WTC11 (cell line): ENCODE data around the gene ZNF827. TPM values are rescaled to one million over a fixed set of nuclear protein-coding genes. Genes with fewer than 3 reads are reported as not detected.

Experiments used
- ATAC-seq: fragments of 200-7000 bp; cut with Tn5 transposase; 2 replicates; pipeline ENCODE4 v1.10.0; 2021; ENCODE audit warnings: mild to moderate bottlenecking, moderate library complexity
- CTCF ChIA-PET: fragments of 300-600 bp; sonication (Branson Sonifier 250); formaldehyde crosslinking; loops from one replicate; lab custom pipeline; 2021; ENCODE audit warnings: antibody characterized with exemption; lab: Charles Lee
- POLR2A ChIA-PET: fragments of 350-600 bp; sonication (Branson Sonifier 250); formaldehyde crosslinking; loops from one replicate; lab custom pipeline; 2021; ENCODE audit warnings: antibody characterized with exemption; lab: Charles Lee
- DNase-seq: peaks from one replicate; pipeline ENCODE4 v3.0.0; 2021; ENCODE audit warnings: low spot score
- H3K27ac Mint-ChIP-seq: 2 replicates; pipeline ENCODE4 v1.8.0; 2021; ENCODE audit warnings: mixed read lengths
- H3K27me3 Mint-ChIP-seq: 2 replicates; pipeline ENCODE4 v1.8.0; 2021; ENCODE audit warnings: low read depth, mild to moderate bottlenecking, moderate library complexity, mixed read lengths
- H3K36me3 Mint-ChIP-seq: 2 replicates; pipeline ENCODE4 v1.8.0; 2021; ENCODE audit warnings: mixed read lengths
- H3K4me1 Mint-ChIP-seq: 2 replicates; pipeline ENCODE4 v1.8.0; 2022; ENCODE audit warnings: mixed read lengths
- H3K4me3 Mint-ChIP-seq: 2 replicates; pipeline ENCODE4 v1.8.0; 2021; ENCODE audit warnings: mild to moderate bottlenecking, moderate library complexity, mixed read lengths
- H3K9me3 Mint-ChIP-seq: 2 replicates; pipeline ENCODE4 v1.8.0; 2021; ENCODE audit warnings: mixed read lengths
- ATF1 ChIP-seq: sonication (generic); formaldehyde crosslinking; IDR thresholded peaks from 2 replicates; pipeline ENCODE4 v1.8.1; 2023; ENCODE audit warnings: mild to moderate bottlenecking, moderate library complexity, missing genetic modification reagents
- E2F1 ChIP-seq: sonication (generic); formaldehyde crosslinking; IDR thresholded peaks from 2 replicates; pipeline ENCODE4 v1.8.0; 2022; ENCODE audit warnings: mild to moderate bottlenecking, missing genetic modification reagents
- EMX1 ChIP-seq: fragments of 250-450 bp; sonication (Bioruptor Pico); IDR thresholded peaks from 2 replicates; pipeline ENCODE4 v1.8.0; 2021; ENCODE audit warnings: mild to moderate bottlenecking
- IRF2 ChIP-seq: sonication (generic); formaldehyde crosslinking; IDR thresholded peaks from 2 replicates; pipeline ENCODE4 v1.8.0; 2022; ENCODE audit warnings: low read depth, missing genetic modification reagents, borderline replicate concordance
- JAZF1 ChIP-seq: fragments of 250-450 bp; sonication (Bioruptor Pico); IDR thresholded peaks from 2 replicates; pipeline ENCODE4 v1.9.0; 2021; ENCODE audit warnings: moderate library complexity, mild to moderate bottlenecking, inconsistent platforms
- KAT7 ChIP-seq: sonication (generic); formaldehyde crosslinking; IDR thresholded peaks from 2 replicates; pipeline ENCODE4 v1.8.1; 2023; ENCODE audit warnings: missing genetic modification reagents, mild to moderate bottlenecking, borderline replicate concordance
- MXD4 ChIP-seq: fragments of 250-450 bp; sonication (Bioruptor Pico); IDR thresholded peaks from 2 replicates; pipeline ENCODE4 v1.8.0; 2021; ENCODE audit warnings: mild to moderate bottlenecking, moderate library complexity, borderline replicate concordance
- MYBL2 ChIP-seq: sonication (generic); formaldehyde crosslinking; IDR thresholded peaks from 2 replicates; pipeline ENCODE4 v1.8.1; 2023; ENCODE audit warnings: mild to moderate bottlenecking, moderate library complexity, missing genetic modification reagents
- NFE2L1 ChIP-seq: sonication (generic); formaldehyde crosslinking; IDR thresholded peaks from 2 replicates; pipeline ENCODE4 v1.8.1; 2023; ENCODE audit warnings: missing genetic modification reagents
- NR2C2 ChIP-seq: sonication (generic); formaldehyde crosslinking; IDR thresholded peaks from 2 replicates; pipeline ENCODE4 v1.8.0; 2022; ENCODE audit warnings: mild to moderate bottlenecking, missing genetic modification reagents
- RORB ChIP-seq: fragments of 250-450 bp; sonication (Bioruptor Pico); IDR thresholded peaks from 2 replicates; pipeline ENCODE4 v1.9.0; 2021; ENCODE audit warnings: mild to moderate bottlenecking
- TEAD1 ChIP-seq: sonication (generic); formaldehyde crosslinking; IDR thresholded peaks from 2 replicates; pipeline ENCODE4 v1.8.0; 2022; ENCODE audit warnings: mild to moderate bottlenecking, missing genetic modification reagents
- TEAD4 ChIP-seq: sonication (generic); formaldehyde crosslinking; IDR thresholded peaks from 2 replicates; pipeline ENCODE4 v1.8.0; 2022; ENCODE audit warnings: mild to moderate bottlenecking, missing genetic modification reagents
- USF1 ChIP-seq: sonication (generic); formaldehyde crosslinking; IDR thresholded peaks from 2 replicates; pipeline ENCODE4 v1.8.0; 2022; ENCODE audit warnings: mild to moderate bottlenecking, missing genetic modification reagents
- ZNF416 ChIP-seq: fragments of 250-450 bp; sonication (Bioruptor Pico); IDR thresholded peaks from 2 replicates; pipeline ENCODE4 v1.9.0; 2021; ENCODE audit warnings: mild to moderate bottlenecking, inconsistent platforms
- ZNF671 ChIP-seq: fragments of 250-450 bp; sonication (Bioruptor Pico); IDR thresholded peaks from 2 replicates; pipeline ENCODE4 v1.8.0; 2021; ENCODE audit warnings: mild to moderate bottlenecking
- total RNA-seq: library from RNA; stranded (reverse); gene quantifications from 3 replicates; pipeline ENCODE4 v1.2.3, GENCODE V29; 2021
- TF ChIP-seq, protein P1 (sequence below): sonication (generic); formaldehyde crosslinking; IDR thresholded peaks from 2 replicates; pipeline ENCODE4 v1.8.0; 2022; ENCODE audit warnings: missing genetic modification reagents
- TF ChIP-seq, protein P2 (sequence below): sonication (generic); formaldehyde crosslinking; IDR thresholded peaks from 2 replicates; pipeline ENCODE4 v1.8.1; 2023; ENCODE audit warnings: mild to moderate bottlenecking, missing genetic modification reagents, moderate library complexity
- TF ChIP-seq, protein P3 (sequence below): fragments of 250-450 bp; sonication (Bioruptor Pico); IDR thresholded peaks from 2 replicates; pipeline ENCODE4 v2.1.2; 2022; ENCODE audit warnings: mild to moderate bottlenecking, moderate library complexity
- TF ChIP-seq, protein P4 (sequence below): fragments of 200-600 bp; IDR thresholded peaks from 2 replicates; pipeline ENCODE4 v1.8.0; 2022; ENCODE audit warnings: antibody characterized with exemption

The ZNF827 gene
- total RNA-seq, 1 experiment from 2014 or later = 25.6 TPM

- TF ChIP-seq EMX1 (CRISPR knock-in tag) (no peak), ZNF671 (no peak), IRF2 (CRISPR knock-in tag) (no peak), ATF1 (CRISPR knock-in tag) (no peak)
These were observed 205.4 kb downstream of the ZNF827 start (continued) for GRCh38 chr4:145732895-145733880.

DNA sequence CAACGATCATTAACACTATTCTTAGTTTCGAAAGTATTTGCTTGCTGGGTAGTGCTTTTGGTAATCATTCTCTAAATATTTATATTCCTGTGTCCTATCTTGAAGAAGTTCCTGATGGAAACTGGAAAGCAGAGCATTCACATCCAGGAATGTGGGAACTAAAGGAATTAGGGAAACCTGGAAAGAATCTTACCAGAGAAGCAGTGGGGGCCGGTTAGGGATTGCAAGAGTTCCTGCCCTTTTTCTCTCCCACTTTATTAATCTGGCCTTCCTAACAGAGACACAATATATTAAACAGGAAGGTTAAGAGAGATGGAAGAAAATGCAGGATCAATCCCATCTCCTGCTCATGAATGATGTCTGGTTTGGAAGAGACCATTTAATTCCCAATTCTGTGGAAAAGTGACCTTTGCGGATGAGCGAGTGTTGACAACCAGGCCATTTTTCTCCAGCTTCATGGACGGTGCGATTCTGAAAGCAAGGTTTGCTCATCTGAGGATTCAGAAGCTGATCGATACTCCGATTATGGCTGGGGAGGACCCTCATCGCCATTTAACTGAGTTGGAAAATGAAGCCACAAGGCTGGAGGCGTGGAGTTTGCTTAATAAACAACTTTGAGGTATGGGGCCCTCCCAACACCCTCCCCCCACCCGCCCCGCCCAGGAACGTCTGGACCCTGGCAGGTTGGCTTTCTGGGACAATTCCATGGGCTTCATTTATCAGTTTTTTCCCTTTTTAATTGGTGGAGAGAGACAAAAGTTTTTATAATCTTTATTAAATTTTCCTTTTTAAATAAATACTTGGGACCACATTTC lies 206.4 kb downstream of the ZNF827 start:
- H3K4me3 Mint-ChIP-seq = peak overlapping the region; percentile 68
- POLR2A ChIA-PET = interaction anchor here (0.6 to 1.0 kb wide), 2 partner anchors 9 to 201 kb away, joined by 3 read pairs; no protein-coding TSS in a partner anchor
- peak overlapping the region; percentile 99 for H3K27ac Mint-ChIP-seq
- no peak for DNase-seq
- peaks cover 18% of the 10 kb centered on the region for H3K36me3 Mint-ChIP-seq
- H3K4me1 Mint-ChIP-seq = peaks cover 50% of the 10 kb centered on the region
- ATAC-seq = no peak
- H3K27me3 Mint-ChIP-seq = no peaks in the 10 kb centered on the region
- H3K9me3 Mint-ChIP-seq = no peaks in the 10 kb centered on the region
- TF ChIP-seq, protein P1, sequence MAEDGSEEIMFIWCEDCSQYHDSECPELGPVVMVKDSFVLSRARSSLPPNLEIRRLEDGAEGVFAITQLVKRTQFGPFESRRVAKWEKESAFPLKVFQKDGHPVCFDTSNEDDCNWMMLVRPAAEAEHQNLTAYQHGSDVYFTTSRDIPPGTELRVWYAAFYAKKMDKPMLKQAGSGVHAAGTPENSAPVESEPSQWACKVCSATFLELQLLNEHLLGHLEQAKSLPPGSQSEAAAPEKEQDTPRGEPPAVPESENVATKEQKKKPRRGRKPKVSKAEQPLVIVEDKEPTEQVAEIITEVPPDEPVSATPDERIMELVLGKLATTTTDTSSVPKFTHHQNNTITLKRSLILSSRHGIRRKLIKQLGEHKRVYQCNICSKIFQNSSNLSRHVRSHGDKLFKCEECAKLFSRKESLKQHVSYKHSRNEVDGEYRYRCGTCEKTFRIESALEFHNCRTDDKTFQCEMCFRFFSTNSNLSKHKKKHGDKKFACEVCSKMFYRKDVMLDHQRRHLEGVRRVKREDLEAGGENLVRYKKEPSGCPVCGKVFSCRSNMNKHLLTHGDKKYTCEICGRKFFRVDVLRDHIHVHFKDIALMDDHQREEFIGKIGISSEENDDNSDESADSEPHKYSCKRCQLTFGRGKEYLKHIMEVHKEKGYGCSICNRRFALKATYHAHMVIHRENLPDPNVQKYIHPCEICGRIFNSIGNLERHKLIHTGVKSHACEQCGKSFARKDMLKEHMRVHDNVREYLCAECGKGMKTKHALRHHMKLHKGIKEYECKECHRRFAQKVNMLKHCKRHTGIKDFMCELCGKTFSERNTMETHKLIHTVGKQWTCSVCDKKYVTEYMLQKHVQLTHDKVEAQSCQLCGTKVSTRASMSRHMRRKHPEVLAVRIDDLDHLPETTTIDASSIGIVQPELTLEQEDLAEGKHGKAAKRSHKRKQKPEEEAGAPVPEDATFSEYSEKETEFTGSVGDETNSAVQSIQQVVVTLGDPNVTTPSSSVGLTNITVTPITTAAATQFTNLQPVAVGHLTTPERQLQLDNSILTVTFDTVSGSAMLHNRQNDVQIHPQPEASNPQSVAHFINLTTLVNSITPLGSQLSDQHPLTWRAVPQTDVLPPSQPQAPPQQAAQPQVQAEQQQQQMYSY = peak; percentile 74
- TF ChIP-seq, protein P2, sequence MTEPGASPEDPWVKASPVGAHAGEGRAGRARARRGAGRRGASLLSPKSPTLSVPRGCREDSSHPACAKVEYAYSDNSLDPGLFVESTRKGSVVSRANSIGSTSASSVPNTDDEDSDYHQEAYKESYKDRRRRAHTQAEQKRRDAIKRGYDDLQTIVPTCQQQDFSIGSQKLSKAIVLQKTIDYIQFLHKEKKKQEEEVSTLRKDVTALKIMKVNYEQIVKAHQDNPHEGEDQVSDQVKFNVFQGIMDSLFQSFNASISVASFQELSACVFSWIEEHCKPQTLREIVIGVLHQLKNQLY = no peak
- CTCF ChIA-PET = interaction anchor here (1.2 kb wide), 1 partner anchor 156 kb away, joined by 3 read pairs; no protein-coding TSS in a partner anchor

GRCh38 chr4:145731028-145731427 lies 207.6 kb downstream of the ZNF827 start:
- Mint-ChIP-seq H3K27ac (peak overlapping the region; percentile 74), H3K9me3 (no peaks in the 10 kb centered on the region), H3K4me3 (no peak overlapping the region), H3K4me1 (peaks cover 41% of the 10 kb centered on the region), H3K27me3 (no peaks in the 10 kb centered on the region), H3K36me3 (peaks cover 18% of the 10 kb centered on the region)
- no peak for ATAC-seq
- CTCF ChIA-PET = no interaction called here
- POLR2A ChIA-PET = no interaction called here
- no peak for DNase-seq
- TF ChIP-seq USF1 = no peak
- TF ChIP-seq JAZF1 (CRISPR knock-in tag) = no peak
- no peak for TF ChIP-seq MXD4 (CRISPR knock-in tag)
- TF ChIP-seq TEAD1 (CRISPR knock-in tag) = no peak
- no peak for TF ChIP-seq MYBL2 (CRISPR knock-in tag)
- TF ChIP-seq TEAD4 (CRISPR knock-in tag) = no peak
- TF ChIP-seq E2F1 (CRISPR knock-in tag) = no peak
- TF ChIP-seq NR2C2 (CRISPR knock-in tag) = no peak
- TF ChIP-seq KAT7 (CRISPR knock-in tag) = no peak
- TF ChIP-seq ZNF416 (CRISPR knock-in tag) = no peak
- TF ChIP-seq RORB = no peak
- TF ChIP-seq, protein P3, sequence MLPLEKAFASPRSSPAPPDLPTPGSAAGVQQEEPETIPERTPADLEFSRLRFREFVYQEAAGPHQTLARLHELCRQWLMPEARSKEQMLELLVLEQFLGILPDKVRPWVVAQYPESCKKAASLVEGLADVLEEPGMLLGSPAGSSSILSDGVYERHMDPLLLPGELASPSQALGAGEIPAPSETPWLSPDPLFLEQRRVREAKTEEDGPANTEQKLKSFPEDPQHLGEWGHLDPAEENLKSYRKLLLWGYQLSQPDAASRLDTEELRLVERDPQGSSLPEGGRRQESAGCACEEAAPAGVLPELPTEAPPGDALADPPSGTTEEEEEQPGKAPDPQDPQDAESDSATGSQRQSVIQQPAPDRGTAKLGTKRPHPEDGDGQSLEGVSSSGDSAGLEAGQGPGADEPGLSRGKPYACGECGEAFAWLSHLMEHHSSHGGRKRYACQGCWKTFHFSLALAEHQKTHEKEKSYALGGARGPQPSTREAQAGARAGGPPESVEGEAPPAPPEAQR = no peak
- TF ChIP-seq NFE2L1 (CRISPR knock-in tag) = no peak
- TF ChIP-seq, protein P4, sequence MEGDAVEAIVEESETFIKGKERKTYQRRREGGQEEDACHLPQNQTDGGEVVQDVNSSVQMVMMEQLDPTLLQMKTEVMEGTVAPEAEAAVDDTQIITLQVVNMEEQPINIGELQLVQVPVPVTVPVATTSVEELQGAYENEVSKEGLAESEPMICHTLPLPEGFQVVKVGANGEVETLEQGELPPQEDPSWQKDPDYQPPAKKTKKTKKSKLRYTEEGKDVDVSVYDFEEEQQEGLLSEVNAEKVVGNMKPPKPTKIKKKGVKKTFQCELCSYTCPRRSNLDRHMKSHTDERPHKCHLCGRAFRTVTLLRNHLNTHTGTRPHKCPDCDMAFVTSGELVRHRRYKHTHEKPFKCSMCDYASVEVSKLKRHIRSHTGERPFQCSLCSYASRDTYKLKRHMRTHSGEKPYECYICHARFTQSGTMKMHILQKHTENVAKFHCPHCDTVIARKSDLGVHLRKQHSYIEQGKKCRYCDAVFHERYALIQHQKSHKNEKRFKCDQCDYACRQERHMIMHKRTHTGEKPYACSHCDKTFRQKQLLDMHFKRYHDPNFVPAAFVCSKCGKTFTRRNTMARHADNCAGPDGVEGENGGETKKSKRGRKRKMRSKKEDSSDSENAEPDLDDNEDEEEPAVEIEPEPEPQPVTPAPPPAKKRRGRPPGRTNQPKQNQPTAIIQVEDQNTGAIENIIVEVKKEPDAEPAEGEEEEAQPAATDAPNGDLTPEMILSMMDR = no peak
